ENCODE measurements around the gene KCNMA1. TPM values are rescaled to one million over a fixed set of nuclear protein-coding genes. Genes with fewer than 3 reads are reported as not detected.
A peak's percentile ranks its signal among the peaks of the same experiment; 100 is the strongest.

The KCNMA1 gene
- polyA plus RNA-seq, 1 donor, result 19.6 TPM

GRCh38 chr10:77005871-77006270 lies 631.7 kb downstream of the KCNMA1 start:
- Histone ChIP-seq H3K36me3 (ENCODE audit: control insufficient read depth, insufficient read depth, low read length) (no peaks in the 10 kb centered on the region), H3K27ac (ENCODE audit: low read length) (no peak overlapping the region), H3K4me3 (ENCODE audit: low read length) (no peak overlapping the region), H3K4me1 (ENCODE audit: control insufficient read depth, insufficient read depth, low read length) (no peaks in the 10 kb centered on the region), H3K9me3 (ENCODE audit: control insufficient read depth, low read depth, low read length) (no peaks in the 10 kb centered on the region), H3K27me3 (ENCODE audit: control insufficient read depth, insufficient read depth, low read length) (no peaks in the 10 kb centered on the region)
- no peak for DNase-seq

GRCh38 chr10:77004917-77005564 lies 632.6 kb downstream of the KCNMA1 start:
- no peak overlapping the region for H3K27ac ChIP-seq (ENCODE audit: low read length)
- H3K4me3 ChIP-seq (ENCODE audit: low read length), result no peak overlapping the region
- no peaks in the 10 kb centered on the region for H3K36me3 ChIP-seq (ENCODE audit: control insufficient read depth, insufficient read depth, low read length)
- no peaks in the 10 kb centered on the region for H3K9me3 ChIP-seq (ENCODE audit: control insufficient read depth, low read depth, low read length)
- peak; percentile 13 to 25 for DNase-seq
- H3K4me1 ChIP-seq (ENCODE audit: control insufficient read depth, insufficient read depth, low read length), result no peaks in the 10 kb centered on the region
- H3K27me3 ChIP-seq (ENCODE audit: control insufficient read depth, insufficient read depth, low read length), result no peaks in the 10 kb centered on the region
- WGBS (ENCODE audit: insufficient coverage, low lambda C conversion rate), result no CpG with 5 or more reads among the region's 3 CpGs

GRCh38 chr10:77002872-77003271 lies 634.7 kb downstream of the KCNMA1 start:
- DNase-seq, result no peak
- Histone ChIP-seq H3K27me3 (ENCODE audit: control insufficient read depth, insufficient read depth, low read length) (no peaks in the 10 kb centered on the region), H3K36me3 (ENCODE audit: control insufficient read depth, insufficient read depth, low read length) (no peaks in the 10 kb centered on the region), H3K4me3 (ENCODE audit: low read length) (no peak overlapping the region), H3K27ac (ENCODE audit: low read length) (no peak overlapping the region), H3K4me1 (ENCODE audit: control insufficient read depth, insufficient read depth, low read length) (no peaks in the 10 kb centered on the region), H3K9me3 (ENCODE audit: control insufficient read depth, low read depth, low read length) (no peaks in the 10 kb centered on the region)
- no CpG with 5 or more reads among the region's 2 CpGs for WGBS (ENCODE audit: insufficient coverage, low lambda C conversion rate)

- 73% methylated on average over 2 of the region's 12 CpGs for WGBS (ENCODE audit: insufficient coverage, low lambda C conversion rate)
- DNase-seq, result no peak
- H3K27me3 ChIP-seq (ENCODE audit: control insufficient read depth, insufficient read depth, low read length), result no peaks in the 10 kb centered on the region
- no peak overlapping the region for H3K4me3 ChIP-seq (ENCODE audit: low read length)
- H3K36me3 ChIP-seq (ENCODE audit: control insufficient read depth, insufficient read depth, low read length), result no peaks in the 10 kb centered on the region
- no peaks in the 10 kb centered on the region for H3K4me1 ChIP-seq (ENCODE audit: control insufficient read depth, insufficient read depth, low read length)
- no peaks in the 10 kb centered on the region for H3K9me3 ChIP-seq (ENCODE audit: control insufficient read depth, low read depth, low read length)
- H3K27ac ChIP-seq (ENCODE audit: low read length), result no peak overlapping the region
Observed at GRCh38 chr10:77001206-77001605, 636.4 kb downstream of the KCNMA1 start.

DNA sequence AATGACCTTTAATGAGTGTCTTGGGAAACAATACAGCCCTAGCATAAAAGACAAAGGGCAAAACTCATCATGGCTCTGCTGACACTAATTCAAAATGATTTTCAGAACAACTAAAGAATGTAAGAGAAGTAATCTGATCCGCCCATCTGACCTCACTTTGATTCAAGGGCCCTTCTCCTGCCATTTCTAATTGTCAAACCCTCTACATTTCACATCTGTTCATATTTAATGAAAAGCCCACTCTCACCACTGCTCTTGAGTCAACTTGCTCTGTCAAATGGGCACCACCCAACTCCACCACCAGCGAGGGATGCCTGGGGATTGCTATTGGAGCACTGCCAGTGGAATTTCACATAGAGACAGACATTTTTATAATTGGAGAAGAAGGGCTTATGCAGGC lies 639.2 kb downstream of the KCNMA1 start:
- Histone ChIP-seq H3K36me3 (ENCODE audit: control insufficient read depth, insufficient read depth, low read length) (no peaks in the 10 kb centered on the region), H3K27ac (ENCODE audit: low read length) (no peak overlapping the region)
- WGBS (ENCODE audit: insufficient coverage, low lambda C conversion rate), result 100% methylated on average over 1 of the region's 2 CpGs

GRCh38 chr10:76997631-76998030 lies 640.0 kb downstream of the KCNMA1 start:
- no peaks in the 10 kb centered on the region for H3K4me1 ChIP-seq (ENCODE audit: control insufficient read depth, insufficient read depth, low read length)
- H3K27ac ChIP-seq (ENCODE audit: low read length), result no peak overlapping the region
- no peaks in the 10 kb centered on the region for H3K9me3 ChIP-seq (ENCODE audit: control insufficient read depth, low read depth, low read length)
- WGBS (ENCODE audit: insufficient coverage, low lambda C conversion rate), result 92% methylated on average over 2 of the region's 3 CpGs
- no peak overlapping the region for H3K4me3 ChIP-seq (ENCODE audit: low read length)
- no peak for DNase-seq
- H3K36me3 ChIP-seq (ENCODE audit: control insufficient read depth, insufficient read depth, low read length), result no peaks in the 10 kb centered on the region
- H3K27me3 ChIP-seq (ENCODE audit: control insufficient read depth, insufficient read depth, low read length), result peaks cover 2% of the 10 kb centered on the region

More for the DNA sequence above, 639.2 kb downstream of the KCNMA1 start:
- no peaks in the 10 kb centered on the region for H3K27me3 ChIP-seq (ENCODE audit: control insufficient read depth, insufficient read depth, low read length)
- DNase-seq, result no peak
- H3K9me3 ChIP-seq (ENCODE audit: control insufficient read depth, low read depth, low read length), result no peaks in the 10 kb centered on the region
- H3K4me1 ChIP-seq (ENCODE audit: control insufficient read depth, insufficient read depth, low read length), result no peaks in the 10 kb centered on the region
- H3K4me3 ChIP-seq (ENCODE audit: low read length), result no peak overlapping the region

GRCh38 chr10:76995023-76995422 lies 642.6 kb downstream of the KCNMA1 start:
- peaks cover 2% of the 10 kb centered on the region for H3K27me3 ChIP-seq (ENCODE audit: control insufficient read depth, insufficient read depth, low read length)
- no peak overlapping the region for H3K27ac ChIP-seq (ENCODE audit: low read length)
- H3K36me3 ChIP-seq (ENCODE audit: control insufficient read depth, insufficient read depth, low read length), result no peaks in the 10 kb centered on the region
- WGBS (ENCODE audit: insufficient coverage, low lambda C conversion rate), result 94% methylated on average over 4 of the region's 11 CpGs
- no peak overlapping the region for H3K4me3 ChIP-seq (ENCODE audit: low read length)
- no peak for DNase-seq
- no peaks in the 10 kb centered on the region for H3K9me3 ChIP-seq (ENCODE audit: control insufficient read depth, low read depth, low read length)
- H3K4me1 ChIP-seq (ENCODE audit: control insufficient read depth, insufficient read depth, low read length), result no peaks in the 10 kb centered on the region

- Histone ChIP-seq H3K36me3 (ENCODE audit: control insufficient read depth, insufficient read depth, low read length) (no peaks in the 10 kb centered on the region), H3K4me1 (ENCODE audit: control insufficient read depth, insufficient read depth, low read length) (no peaks in the 10 kb centered on the region), H3K4me3 (ENCODE audit: low read length) (no peak overlapping the region), H3K27me3 (ENCODE audit: control insufficient read depth, insufficient read depth, low read length) (peaks cover 2% of the 10 kb centered on the region), H3K9me3 (ENCODE audit: control insufficient read depth, low read depth, low read length) (no peaks in the 10 kb centered on the region), H3K27ac (ENCODE audit: low read length) (no peak overlapping the region)
- WGBS (ENCODE audit: insufficient coverage, low lambda C conversion rate), result no CpG with 5 or more reads among the region's 2 CpGs
- no peak for DNase-seq
Observed at GRCh38 chr10:76993213-76993612, 644.4 kb downstream of the KCNMA1 start.

DNA sequence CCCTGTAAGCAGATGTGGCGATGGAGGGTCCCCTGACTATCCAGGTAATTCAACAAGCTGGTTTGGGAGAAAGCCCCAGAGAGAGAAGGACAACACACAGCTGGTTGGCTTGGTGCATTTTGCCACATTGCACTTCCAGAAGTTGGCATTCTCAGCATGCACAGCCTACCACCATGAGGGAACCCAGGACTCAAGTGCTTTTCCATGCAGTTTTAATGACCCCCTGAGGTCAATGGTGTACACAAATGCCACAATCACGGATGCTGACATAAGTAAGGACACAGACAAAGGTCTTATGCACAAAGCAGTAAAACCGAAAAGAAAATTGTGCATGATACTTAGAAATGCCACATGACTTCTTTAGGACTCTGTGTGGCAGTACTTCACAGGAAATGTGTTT lies 645.1 kb downstream of the KCNMA1 start:
- no peaks in the 10 kb centered on the region for H3K36me3 ChIP-seq (ENCODE audit: control insufficient read depth, insufficient read depth, low read length)
- H3K9me3 ChIP-seq (ENCODE audit: control insufficient read depth, low read depth, low read length), result no peaks in the 10 kb centered on the region
- no peak overlapping the region for H3K27ac ChIP-seq (ENCODE audit: low read length)
- 100% methylated on average over 1 of the region's 3 CpGs for WGBS (ENCODE audit: insufficient coverage, low lambda C conversion rate)
- DNase-seq, result no peak
- peaks cover 2% of the 10 kb centered on the region for H3K27me3 ChIP-seq (ENCODE audit: control insufficient read depth, insufficient read depth, low read length)
- no peaks in the 10 kb centered on the region for H3K4me1 ChIP-seq (ENCODE audit: control insufficient read depth, insufficient read depth, low read length)
- no peak overlapping the region for H3K4me3 ChIP-seq (ENCODE audit: low read length)

DNA sequence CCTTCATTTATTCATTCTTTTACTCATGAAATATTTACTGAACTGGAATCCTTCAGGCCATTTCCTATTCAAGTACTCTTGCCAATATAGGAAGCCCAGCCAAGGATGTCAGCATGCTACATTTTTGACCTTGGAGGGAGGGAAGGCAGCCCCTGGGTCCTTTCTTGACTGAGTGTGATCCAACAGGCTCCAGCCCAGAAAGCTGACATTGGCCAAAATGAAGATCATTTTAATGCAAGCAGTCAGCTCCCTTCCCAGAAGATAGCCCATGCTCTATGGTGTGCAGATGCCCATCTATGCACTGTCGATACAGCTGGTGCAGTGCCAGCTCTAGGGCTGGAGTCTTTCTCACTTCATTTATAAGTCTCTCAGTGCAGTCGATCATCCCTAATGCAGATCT lies 646.0 kb downstream of the KCNMA1 start:
- H3K27ac ChIP-seq (ENCODE audit: low read length), result no peak overlapping the region
- DNase-seq, result no peak
- H3K4me1 ChIP-seq (ENCODE audit: control insufficient read depth, insufficient read depth, low read length), result no peaks in the 10 kb centered on the region
- no peaks in the 10 kb centered on the region for H3K36me3 ChIP-seq (ENCODE audit: control insufficient read depth, insufficient read depth, low read length)
- H3K4me3 ChIP-seq (ENCODE audit: low read length), result no peak overlapping the region
- H3K27me3 ChIP-seq (ENCODE audit: control insufficient read depth, insufficient read depth, low read length), result peaks cover 2% of the 10 kb centered on the region
- no CpG with 5 or more reads among the region's 2 CpGs for WGBS (ENCODE audit: insufficient coverage, low lambda C conversion rate)
- H3K9me3 ChIP-seq (ENCODE audit: control insufficient read depth, low read depth, low read length), result no peaks in the 10 kb centered on the region

DNA sequence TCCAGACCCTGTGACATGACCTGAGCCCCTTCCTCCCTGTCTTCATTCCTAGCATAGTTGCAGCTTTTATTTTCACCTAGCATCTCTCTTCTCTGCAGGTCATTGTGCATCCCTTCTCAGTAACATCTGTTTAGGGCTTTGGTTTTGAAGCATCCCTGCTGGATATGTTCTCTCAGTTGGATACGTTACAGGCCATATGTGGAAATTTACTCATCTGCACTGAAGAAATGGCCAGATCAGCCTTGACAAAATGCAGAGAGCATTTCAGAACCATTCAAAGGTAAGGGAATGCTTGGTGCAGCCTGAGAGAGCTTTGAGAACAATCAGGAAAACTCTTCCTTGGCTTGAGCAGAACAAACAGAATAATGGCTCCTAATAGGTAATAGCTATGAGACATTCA lies 647.0 kb downstream of the KCNMA1 start:
- Histone ChIP-seq H3K36me3 (ENCODE audit: control insufficient read depth, insufficient read depth, low read length) (no peaks in the 10 kb centered on the region), H3K27ac (ENCODE audit: low read length) (no peak overlapping the region), H3K4me3 (ENCODE audit: low read length) (no peak overlapping the region), H3K9me3 (ENCODE audit: control insufficient read depth, low read depth, low read length) (no peaks in the 10 kb centered on the region), H3K27me3 (ENCODE audit: control insufficient read depth, insufficient read depth, low read length) (peaks cover 2% of the 10 kb centered on the region), H3K4me1 (ENCODE audit: control insufficient read depth, insufficient read depth, low read length) (no peaks in the 10 kb centered on the region)
- no CpG with 5 or more reads among the region's 1 CpG for WGBS (ENCODE audit: insufficient coverage, low lambda C conversion rate)
- no peak for DNase-seq
